ENCODE data around the gene MAML2. TPM values are rescaled to one million over a fixed set of nuclear protein-coding genes. Genes with fewer than 3 reads are reported as not detected.

Gene MAML2
- total RNA-seq, 1 donor: 48.2 TPM

Other genes starting within 250 kb of the MAML2 start
- gene CCDC82, start 46.7 kb upstream of the MAML2 start, total RNA-seq: 42.2 TPM
- 3.4 TPM for gene JRKL, start 46.8 kb upstream of the MAML2 start, total RNA-seq

Data from mononuclear cell (primary cell).